ENCODE data around the gene TMEM217.

Gene TMEM217

DNA sequence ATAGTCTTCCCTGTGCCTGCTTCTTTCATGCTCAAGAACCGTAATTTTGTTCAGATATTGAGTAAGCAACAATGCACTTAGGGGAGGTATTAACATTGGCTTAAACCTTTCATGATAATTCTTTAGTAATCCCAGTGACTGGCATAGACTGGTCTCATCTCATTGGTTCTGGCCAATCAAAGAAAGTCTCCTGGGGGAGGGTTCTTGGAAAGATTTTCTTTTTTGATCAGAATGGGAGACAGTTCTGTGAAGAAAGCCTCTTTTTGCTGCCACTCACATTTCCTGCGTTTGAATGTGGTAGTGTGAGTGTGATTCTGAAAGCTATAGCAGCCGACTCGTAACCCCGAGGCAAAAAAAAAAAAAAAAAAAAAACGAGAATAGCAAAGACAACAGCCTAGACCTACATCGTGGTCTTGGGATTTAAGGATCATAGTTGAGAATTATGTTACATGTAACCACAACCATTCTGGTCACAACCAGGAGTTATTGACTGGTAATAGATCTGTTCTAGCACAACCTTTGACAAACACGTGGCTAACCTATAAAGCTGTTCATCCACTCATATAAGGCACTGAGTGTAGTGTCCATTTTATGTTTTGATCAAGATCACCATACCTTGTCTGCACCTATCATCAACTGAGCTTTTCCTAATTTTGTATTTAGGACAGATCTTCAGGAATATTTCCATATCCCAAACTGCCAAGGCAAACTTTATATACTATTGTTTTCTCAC lies 15.1 kb upstream of the TMEM217 start:
- no peak overlapping the region for H3K4me3 ChIP-seq (ENCODE audit: low read depth, low read length)
- in situ Hi-C loops (cut with HindIII; ENCODE audit: low sequenced_read_pairs), result no loop called here
- TF ChIP-seq, protein P1, sequence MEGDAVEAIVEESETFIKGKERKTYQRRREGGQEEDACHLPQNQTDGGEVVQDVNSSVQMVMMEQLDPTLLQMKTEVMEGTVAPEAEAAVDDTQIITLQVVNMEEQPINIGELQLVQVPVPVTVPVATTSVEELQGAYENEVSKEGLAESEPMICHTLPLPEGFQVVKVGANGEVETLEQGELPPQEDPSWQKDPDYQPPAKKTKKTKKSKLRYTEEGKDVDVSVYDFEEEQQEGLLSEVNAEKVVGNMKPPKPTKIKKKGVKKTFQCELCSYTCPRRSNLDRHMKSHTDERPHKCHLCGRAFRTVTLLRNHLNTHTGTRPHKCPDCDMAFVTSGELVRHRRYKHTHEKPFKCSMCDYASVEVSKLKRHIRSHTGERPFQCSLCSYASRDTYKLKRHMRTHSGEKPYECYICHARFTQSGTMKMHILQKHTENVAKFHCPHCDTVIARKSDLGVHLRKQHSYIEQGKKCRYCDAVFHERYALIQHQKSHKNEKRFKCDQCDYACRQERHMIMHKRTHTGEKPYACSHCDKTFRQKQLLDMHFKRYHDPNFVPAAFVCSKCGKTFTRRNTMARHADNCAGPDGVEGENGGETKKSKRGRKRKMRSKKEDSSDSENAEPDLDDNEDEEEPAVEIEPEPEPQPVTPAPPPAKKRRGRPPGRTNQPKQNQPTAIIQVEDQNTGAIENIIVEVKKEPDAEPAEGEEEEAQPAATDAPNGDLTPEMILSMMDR (IDR thresholded peaks at IDR 0.05; ENCODE audit: low read depth, low read length, missing control alignments), result no peak
- no peak for DNase-seq (ENCODE audit: low read depth)

DNA sequence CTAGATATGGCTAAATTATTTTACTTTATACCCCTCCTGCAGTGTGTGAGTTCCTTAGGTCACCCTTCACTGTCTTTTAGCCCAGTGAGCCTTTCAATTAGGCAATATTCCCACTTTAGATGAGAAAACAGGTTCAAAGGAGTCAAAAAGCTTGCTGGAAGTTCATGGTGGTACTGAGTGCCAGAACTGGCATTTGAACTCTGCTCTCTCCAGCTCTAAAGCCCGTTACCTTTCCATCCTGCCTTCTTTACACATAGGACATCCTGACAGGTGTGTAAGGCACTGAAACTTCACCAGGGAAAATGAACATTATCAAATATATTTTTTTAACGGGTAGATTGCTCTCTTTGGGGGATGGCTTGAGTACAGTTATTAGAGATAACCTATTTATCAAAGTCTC lies 11.2 kb upstream of the TMEM217 start:
- no peak overlapping the region for H3K4me3 ChIP-seq (ENCODE audit: low read depth, low read length)
- in situ Hi-C loops (cut with HindIII; ENCODE audit: low sequenced_read_pairs), result no loop called here
- TF ChIP-seq, protein P1 (IDR thresholded peaks at IDR 0.05; ENCODE audit: low read depth, low read length, missing control alignments), result no peak
- DNase-seq (ENCODE audit: low read depth), result no peak

DNA sequence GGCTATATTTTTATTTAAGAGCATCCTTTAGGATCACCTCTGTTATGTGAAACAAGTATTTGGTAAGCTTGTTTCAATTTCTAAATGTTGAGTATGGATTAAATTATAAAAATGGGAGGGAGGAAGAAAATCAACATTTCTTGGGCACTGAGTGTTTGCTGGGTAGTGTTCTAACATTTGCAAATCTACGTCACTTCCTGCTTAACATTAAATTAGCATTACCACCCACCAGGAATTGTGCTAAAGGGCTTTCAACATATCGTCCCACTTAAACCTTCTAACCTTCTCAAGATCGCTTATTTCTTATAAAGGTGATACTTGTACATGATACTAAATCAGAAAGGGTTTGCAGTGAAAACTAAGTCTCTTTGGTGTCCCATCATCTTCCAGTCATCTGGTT lies 7.9 kb upstream of the TMEM217 start:
- TF ChIP-seq, protein P1 (IDR thresholded peaks at IDR 0.05; ENCODE audit: low read depth, low read length, missing control alignments), result no peak
- no peak for DNase-seq (ENCODE audit: low read depth)
- H3K4me3 ChIP-seq (ENCODE audit: low read depth, low read length), result no peak overlapping the region
- in situ Hi-C loops (cut with HindIII; ENCODE audit: low sequenced_read_pairs), result no loop called here

DNA sequence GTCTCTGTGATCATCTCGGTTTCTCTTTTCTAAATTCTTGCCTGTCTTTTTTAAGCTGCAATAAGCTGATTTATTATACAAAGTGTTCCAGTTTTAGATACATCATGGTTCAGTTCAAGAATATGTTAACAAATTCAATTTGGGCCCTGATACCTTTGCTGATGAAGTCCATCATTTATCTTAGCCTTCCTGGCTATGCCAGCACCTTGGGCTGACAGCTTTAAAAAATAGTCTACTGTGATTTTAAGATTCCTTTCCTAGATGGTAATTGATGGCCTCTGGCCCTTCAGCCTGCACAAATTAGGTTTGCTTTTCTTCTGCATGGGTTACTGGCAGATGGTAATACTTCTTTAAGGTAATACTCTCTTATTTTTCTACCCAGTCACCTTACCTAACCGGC lies 7.1 kb upstream of the TMEM217 start:
- in situ Hi-C loops (cut with HindIII; ENCODE audit: low sequenced_read_pairs), result no loop called here
- no peak overlapping the region for H3K4me3 ChIP-seq (ENCODE audit: low read depth, low read length)
- TF ChIP-seq, protein P1 (IDR thresholded peaks at IDR 0.05; ENCODE audit: low read depth, low read length, missing control alignments), result no peak
- DNase-seq (ENCODE audit: low read depth), result no peak

DNA sequence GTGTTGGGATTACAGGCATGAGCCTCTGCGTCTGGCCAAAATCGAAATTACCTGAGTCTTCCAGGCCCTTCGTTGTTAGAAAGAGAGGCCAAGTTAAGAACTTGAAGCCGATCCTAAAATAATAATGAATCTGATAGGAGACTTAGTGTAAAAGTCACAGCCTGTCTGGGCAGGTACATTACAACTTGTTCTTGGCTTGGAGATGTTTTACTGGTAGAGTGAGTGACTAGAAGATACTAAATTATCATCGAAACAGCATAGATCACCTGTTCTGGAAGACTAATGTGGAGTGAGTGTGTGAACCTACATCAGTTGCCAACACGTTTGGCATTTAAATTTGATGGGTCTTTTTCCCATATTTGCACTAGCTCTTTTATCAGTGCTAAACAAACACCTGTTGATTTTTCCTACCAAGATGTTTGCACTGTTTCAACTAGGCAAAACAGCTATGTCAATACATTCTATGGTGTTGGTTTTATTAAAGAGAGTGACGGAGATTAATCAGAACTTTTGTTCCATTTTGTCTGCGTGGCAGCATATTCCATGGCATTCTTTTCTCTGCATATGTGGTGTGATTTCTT lies 4.6 kb upstream of the TMEM217 start:
- H3K4me3 ChIP-seq (ENCODE audit: low read depth, low read length), result no peak overlapping the region
- TF ChIP-seq, protein P1 (IDR thresholded peaks at IDR 0.05; ENCODE audit: low read depth, low read length, missing control alignments), result no peak
- DNase-seq (ENCODE audit: low read depth), result no peak
- in situ Hi-C loops (cut with HindIII; ENCODE audit: low sequenced_read_pairs), result no loop called here

DNA sequence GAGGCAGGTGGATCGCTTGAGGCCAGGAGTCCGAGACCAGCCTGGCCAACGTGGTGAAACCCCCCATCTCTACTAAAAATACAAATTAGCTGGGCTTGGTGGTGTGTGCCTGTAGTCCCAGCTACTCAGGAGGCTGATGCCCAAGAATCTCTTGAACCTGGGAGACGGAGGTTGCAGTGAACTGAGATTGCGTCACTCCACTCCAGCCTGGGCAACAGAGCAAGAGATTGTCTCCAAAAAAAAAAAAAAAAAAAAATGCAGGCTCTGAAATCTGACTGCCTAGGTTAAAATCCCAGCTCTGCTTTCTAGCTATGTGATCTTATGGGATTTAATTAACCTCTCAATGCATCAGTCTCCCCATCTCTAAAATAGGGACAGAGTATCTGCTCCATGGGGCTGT lies 3.3 kb upstream of the TMEM217 start:
- TF ChIP-seq, protein P1 (IDR thresholded peaks at IDR 0.05; ENCODE audit: low read depth, low read length, missing control alignments), result no peak
- no peak for DNase-seq (ENCODE audit: low read depth)
- no peak overlapping the region for H3K4me3 ChIP-seq (ENCODE audit: low read depth, low read length)
- in situ Hi-C loops (cut with HindIII; ENCODE audit: low sequenced_read_pairs), result no loop called here
